Gastrocnemius medialis (tissue), 4 donors: ENCODE results near the gene KCNK18. TPM values are rescaled to one million over a fixed set of nuclear protein-coding genes. Genes with fewer than 3 reads are reported as not detected.
A peak's percentile ranks its signal among the peaks of the same experiment; 100 is the strongest.

ENCODE experiments used
- ATAC-seq, 2 donors: fragments of 150-250 bp; one replicate each; pipeline ENCODE4 v1.9.1; 2016
- DNase-seq, 2 donors: peaks; one replicate each; pipeline ENCODE4 v3.0.0-alpha.2; 2019
- H3K27ac ChIP-seq, 4 donors: fragments of 200-600 bp; sonication (generic); 1 replicate in 1 of 4; 2 replicates in 3 of 4; pipeline ENCODE4 v1.5.1; 2016 to 2018; ENCODE audit warnings: mild to moderate bottlenecking in 2 of 4, moderate library complexity in 1 of 4
- H3K27me3 ChIP-seq, 3 donors: fragments of 200-600 bp; sonication (generic) in 2 of 3; 1 replicate in 1 of 3; 2 replicates in 2 of 3; pipeline versions ENCODE4 v1.5.1 to v1.6.0; 2016 to 2019; ENCODE audit warnings: mild to moderate bottlenecking in 1 of 3, moderate library complexity in 1 of 3
- H3K36me3 ChIP-seq, 2 donors: fragments of 200-600 bp; sonication (generic) in 1 of 2; one replicate each; pipeline ENCODE4 v1.5.1; 2017 to 2018
- H3K4me1 ChIP-seq, 2 donors: fragments of 200-600 bp; sonication (generic) in 1 of 2; one replicate each; pipeline ENCODE4 v1.5.1; 2016 to 2017; ENCODE audit warnings: mild to moderate bottlenecking in 2 of 2
- H3K4me3 ChIP-seq, 4 donors: fragments of 200-600 bp; sonication (generic) in 3 of 4; 1 replicate in 1 of 4; 2 replicates in 3 of 4; pipeline ENCODE4 v1.5.1; 2016 to 2019; ENCODE audit warnings: mild to moderate bottlenecking in 2 of 4
- H3K9me3 ChIP-seq, 3 donors: fragments of 200-600 bp; sonication (generic) in 2 of 3; 1 replicate in 1 of 3; 2 replicates in 2 of 3; pipeline ENCODE4 v1.5.1; 2016 to 2019
- POLR2A ChIP-seq, 2 donors: fragments of 450-650 bp; IDR thresholded peaks; one replicate each; pipeline ENCODE4 v1.6.1; 2017; ENCODE audit warnings: antibody characterized with exemption in 2 of 2, mild to moderate bottlenecking in 2 of 2, moderate library complexity in 2 of 2
- in situ Hi-C, 4 donors: fragments of 200-750 bp; cut with MboI; loops; one replicate each; pipeline versions ENCODE4 v1.15.0 to v1.8.0; 2017; ENCODE audit warnings: low sequenced_read_pairs in 4 of 4
- intact Hi-C: fragments of 100-400 bp; cut with DNase I; formaldehyde crosslinking; loops from one replicate; pipeline ENCODE4 v1.15.1; 2023; ENCODE audit warnings: low total_unique reads
- total RNA-seq, 4 donors: library from RNA; depleted of rRNA; stranded (reverse); fragments of >200 nt; gene quantifications; one replicate each; pipeline versions ENCODE4 v1.1.0 to v1.2.3, GENCODE V29; 2016
- TF ChIP-seq, protein P1 (sequence below), 5 experiments: fragments of 450-650 bp in 3 of 5; fragments of 200-600 bp in 2 of 5; sonication (generic) in 2 of 5; IDR thresholded peaks in 4 of 5; conservative IDR thresholded peaks in 1 of 5; 1 replicate in 4 of 5; 2 replicates in 1 of 5; pipeline ENCODE4 v1.5.1; 2016 to 2019; ENCODE audit warnings: antibody characterized with exemption in 5 of 5, mild to moderate bottlenecking in 3 of 5, moderate library complexity in 3 of 5

KCNK18 gene
- total RNA-seq, 4 donors from 2014 or later: not detected

DNA sequence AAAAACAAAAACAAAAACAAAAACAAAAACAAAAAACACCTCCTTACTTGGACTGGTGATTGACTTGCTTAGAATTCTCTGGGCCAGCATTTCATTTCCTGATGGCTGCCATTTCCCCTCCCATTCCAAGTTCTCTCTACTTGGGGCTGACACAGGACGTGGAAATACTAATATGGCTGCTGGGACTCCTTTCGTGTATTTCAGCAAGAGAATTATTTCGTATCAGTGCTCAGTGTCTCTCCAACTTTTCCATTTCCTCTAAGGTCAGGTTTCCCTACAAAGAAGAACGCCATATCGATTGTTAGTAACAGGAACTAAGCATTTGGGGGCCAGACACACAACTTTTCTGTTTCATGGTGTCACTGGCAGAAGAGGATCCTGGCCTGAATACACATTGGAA, 36.7 kb upstream of the KCNK18 start:
- no peak overlapping the region for H3K4me3 ChIP-seq
- intact Hi-C loops: no loop called here
- ATAC-seq (no peak), DNase-seq (no peak)
- in situ Hi-C loops: loop anchor here in 1 of 4 donors (25.0 kb wide), 1 partner anchor 473 kb away; no protein-coding TSS in a partner anchor
- peaks cover 0 to 9% of the 10 kb centered on the region in 2 donors for H3K4me1 ChIP-seq
- H3K27me3 ChIP-seq: peaks cover 79 to 97% (median 89%) of the 10 kb centered on the region in 3 donors
- H3K27ac ChIP-seq: no peak overlapping the region
- no peaks in the 10 kb centered on the region for H3K36me3 ChIP-seq
- no peaks in the 10 kb centered on the region for H3K9me3 ChIP-seq
- no peak for TF ChIP-seq POLR2A (IDR thresholded peaks at IDR 0.05)
- TF ChIP-seq, protein P1, sequence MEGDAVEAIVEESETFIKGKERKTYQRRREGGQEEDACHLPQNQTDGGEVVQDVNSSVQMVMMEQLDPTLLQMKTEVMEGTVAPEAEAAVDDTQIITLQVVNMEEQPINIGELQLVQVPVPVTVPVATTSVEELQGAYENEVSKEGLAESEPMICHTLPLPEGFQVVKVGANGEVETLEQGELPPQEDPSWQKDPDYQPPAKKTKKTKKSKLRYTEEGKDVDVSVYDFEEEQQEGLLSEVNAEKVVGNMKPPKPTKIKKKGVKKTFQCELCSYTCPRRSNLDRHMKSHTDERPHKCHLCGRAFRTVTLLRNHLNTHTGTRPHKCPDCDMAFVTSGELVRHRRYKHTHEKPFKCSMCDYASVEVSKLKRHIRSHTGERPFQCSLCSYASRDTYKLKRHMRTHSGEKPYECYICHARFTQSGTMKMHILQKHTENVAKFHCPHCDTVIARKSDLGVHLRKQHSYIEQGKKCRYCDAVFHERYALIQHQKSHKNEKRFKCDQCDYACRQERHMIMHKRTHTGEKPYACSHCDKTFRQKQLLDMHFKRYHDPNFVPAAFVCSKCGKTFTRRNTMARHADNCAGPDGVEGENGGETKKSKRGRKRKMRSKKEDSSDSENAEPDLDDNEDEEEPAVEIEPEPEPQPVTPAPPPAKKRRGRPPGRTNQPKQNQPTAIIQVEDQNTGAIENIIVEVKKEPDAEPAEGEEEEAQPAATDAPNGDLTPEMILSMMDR (IDR thresholded peaks at IDR 0.05 in 4 of 5, conservative IDR thresholded peaks at IDR 0.05 in 1 of 5): no peak

DNA sequence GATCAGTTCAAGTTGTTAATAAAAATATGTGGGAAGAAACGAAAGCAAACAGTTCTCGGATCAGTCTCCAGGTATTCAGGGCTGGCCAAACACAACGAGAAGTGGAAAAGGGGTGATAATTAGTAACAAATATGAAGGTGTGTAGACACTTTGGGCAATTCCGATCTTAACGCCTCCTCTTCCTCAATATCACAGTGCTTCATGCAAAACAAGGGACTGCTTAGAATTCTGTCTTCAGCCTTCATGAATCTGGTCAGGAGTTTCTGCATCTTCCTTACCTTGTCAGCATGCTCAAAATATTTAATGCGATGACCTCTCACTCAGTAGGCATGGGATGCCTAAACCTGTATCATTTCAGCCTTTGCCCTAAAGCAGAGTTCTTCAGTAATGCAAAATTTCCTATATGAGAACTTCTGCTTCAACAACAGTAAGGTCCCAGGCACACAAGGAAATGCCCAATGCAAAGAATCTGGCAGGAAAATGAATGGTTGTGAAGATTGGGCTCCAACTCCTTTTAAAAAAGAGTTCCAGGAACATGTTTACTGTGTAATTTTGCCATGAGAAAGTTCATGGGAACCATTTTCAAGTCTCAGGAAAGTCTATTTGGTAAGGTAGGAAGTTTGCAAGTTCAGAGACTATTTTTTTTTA, 35.8 kb upstream of the KCNK18 start:
- ATAC-seq (no peak), DNase-seq (no peak)
- H3K27ac ChIP-seq: no peak overlapping the region
- TF ChIP-seq, protein P1 (IDR thresholded peaks at IDR 0.05 in 4 of 5, conservative IDR thresholded peaks at IDR 0.05 in 1 of 5): no peak
- TF ChIP-seq POLR2A (IDR thresholded peaks at IDR 0.05): no peak
- in situ Hi-C loops (loop anchor here in 1 of 4 donors (25.0 kb wide), 1 partner anchor 474 kb away; no protein-coding TSS in a partner anchor), intact Hi-C loops (no loop called here)
- H3K4me1 ChIP-seq: peaks cover 0 to 9% of the 10 kb centered on the region in 2 donors
- no peak overlapping the region for H3K4me3 ChIP-seq
- no peaks in the 10 kb centered on the region for H3K9me3 ChIP-seq
- no peaks in the 10 kb centered on the region for H3K36me3 ChIP-seq
- H3K27me3 ChIP-seq: peaks cover 80 to 99% (median 98%) of the 10 kb centered on the region in 3 donors

DNA sequence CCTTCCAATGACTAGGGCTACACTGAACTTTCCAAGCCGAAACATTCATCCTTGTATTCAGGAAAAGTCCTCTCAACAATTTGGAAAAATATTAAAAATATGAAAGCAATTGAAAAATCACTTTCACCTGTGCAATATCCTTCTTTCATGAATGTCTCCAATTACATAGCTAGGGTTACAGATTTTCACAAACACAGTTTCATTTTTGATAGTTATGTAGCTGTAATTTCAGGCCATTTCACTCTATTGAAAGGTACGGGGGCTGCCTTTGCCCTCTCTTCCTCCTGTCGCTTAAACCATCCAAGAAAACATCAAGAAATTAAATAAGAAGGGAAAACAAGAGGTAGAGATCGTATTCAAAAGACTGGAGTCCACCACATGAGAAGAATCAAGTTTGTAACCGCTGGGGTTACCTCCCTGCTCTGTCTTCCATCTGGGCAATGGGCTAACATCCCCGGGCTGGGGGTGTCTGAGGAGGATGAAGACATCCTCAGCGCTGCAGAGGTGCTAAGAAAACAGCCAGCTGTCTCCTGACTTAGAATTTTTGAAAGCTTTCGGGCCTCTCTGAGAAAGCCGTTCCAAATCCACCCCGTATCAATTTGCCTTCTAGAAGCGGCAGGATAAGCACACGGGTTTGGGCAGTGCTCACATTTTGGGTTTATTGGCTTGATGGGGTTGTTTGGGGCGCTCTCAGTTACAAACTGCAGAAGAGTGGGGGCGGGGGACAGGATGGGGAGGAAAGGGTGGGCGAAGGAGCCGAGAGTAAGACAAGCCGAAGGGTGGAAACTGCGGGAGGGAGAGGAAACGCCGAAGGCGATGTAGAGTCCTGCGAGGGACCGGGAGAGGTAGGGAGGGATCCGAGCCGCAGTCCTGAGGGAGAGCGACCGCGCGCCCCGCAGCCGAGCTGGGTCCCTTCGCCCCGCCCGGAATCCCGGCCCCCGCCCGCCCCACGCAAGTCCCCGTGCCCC, 34.9 kb upstream of the KCNK18 start:
- H3K4me3 ChIP-seq: peak overlapping the region in 1 of 4 donors; percentile 34
- no peaks in the 10 kb centered on the region for H3K36me3 ChIP-seq
- ATAC-seq: no peak
- in situ Hi-C loops (loop anchor here in 1 of 4 donors (25.0 kb wide), 1 partner anchor 475 kb away; no protein-coding TSS in a partner anchor), intact Hi-C loops (no loop called here)
- no peak for DNase-seq
- H3K9me3 ChIP-seq: no peaks in the 10 kb centered on the region
- TF ChIP-seq, protein P1 (IDR thresholded peaks at IDR 0.05 in 4 of 5, conservative IDR thresholded peaks at IDR 0.05 in 1 of 5): no peak
- no peak for TF ChIP-seq POLR2A (IDR thresholded peaks at IDR 0.05)
- H3K4me1 ChIP-seq: peaks cover 0 to 9% of the 10 kb centered on the region in 2 donors
- no peak overlapping the region for H3K27ac ChIP-seq
- peaks cover 88 to 99% (median 98%) of the 10 kb centered on the region in 3 donors for H3K27me3 ChIP-seq

DNA sequence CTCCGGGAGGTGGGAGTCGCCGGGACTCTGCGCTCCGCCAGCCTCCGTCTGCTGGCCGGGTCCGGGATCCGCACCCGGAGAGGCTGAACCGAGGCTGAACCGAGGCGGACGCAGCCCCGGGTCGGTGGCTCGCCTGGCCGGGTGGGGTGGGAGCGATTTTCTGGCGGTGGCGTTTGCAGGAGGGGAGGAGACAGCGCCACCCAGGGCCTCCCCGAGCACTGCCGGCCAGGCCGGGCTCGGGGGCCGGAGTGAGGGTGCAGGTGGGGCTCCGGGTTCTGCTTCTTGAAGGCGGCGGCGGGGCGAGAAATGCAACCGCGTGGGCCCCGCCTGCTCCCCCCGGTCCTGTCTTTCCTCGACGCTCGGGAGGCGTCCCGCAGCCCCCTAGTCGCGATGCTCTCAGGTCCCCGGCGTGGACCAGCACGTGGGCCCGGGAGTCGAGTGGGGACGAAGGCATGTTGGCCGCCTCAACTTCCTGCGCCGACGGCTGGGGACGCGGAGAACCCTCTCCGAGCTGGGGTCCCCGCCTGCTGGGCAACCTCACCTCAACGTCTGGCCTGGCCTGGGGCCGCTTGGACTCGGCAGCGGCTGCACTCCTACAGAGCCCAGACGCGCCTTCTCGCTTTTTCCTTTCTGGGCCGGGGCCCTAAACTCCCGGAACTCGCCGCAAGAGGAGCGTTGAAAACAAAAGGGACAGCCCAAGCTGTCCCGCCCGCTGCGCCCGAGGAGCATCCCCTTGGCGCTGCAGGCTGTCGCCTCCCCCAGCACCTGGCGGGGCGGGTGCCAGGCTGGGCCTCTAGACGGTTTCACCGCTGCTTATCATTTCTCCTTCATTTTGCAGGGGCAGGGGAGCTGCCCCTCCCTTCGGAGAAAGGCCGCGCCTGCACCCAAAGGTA, 34.0 kb upstream of the KCNK18 start:
- intact Hi-C loops: no loop called here
- Histone ChIP-seq H3K36me3 (no peaks in the 10 kb centered on the region), H3K27me3 (peaks cover 97 to 100% (median 99%) of the 10 kb centered on the region in 3 donors), H3K4me1 (peaks cover 0 to 9% of the 10 kb centered on the region in 2 donors), H3K27ac (no peak overlapping the region), H3K9me3 (no peaks in the 10 kb centered on the region), H3K4me3 (peak overlapping the region in 1 of 4 donors; percentile 34)
- in situ Hi-C loops: loop anchor here in 1 of 4 donors (25.0 kb wide), 1 partner anchor 476 kb away; no protein-coding TSS in a partner anchor
- ATAC-seq (no peak), DNase-seq (no peak)
- no peak for TF ChIP-seq POLR2A (IDR thresholded peaks at IDR 0.05)
- TF ChIP-seq, protein P1 (IDR thresholded peaks at IDR 0.05 in 4 of 5, conservative IDR thresholded peaks at IDR 0.05 in 1 of 5): no peak
